Measurements from ENCODE around the gene OPCML. TPM values are rescaled to one million over a fixed set of nuclear protein-coding genes. Genes with fewer than 3 reads are reported as not detected.

OPCML gene
- total RNA-seq, 1 experiment from 2014 or later, result 0.13 TPM

GRCh38 chr11:133306019-133306418 lies 226.3 kb downstream of the OPCML start:
- DNase-seq (ENCODE audit: low spot score), result no peak
- no peak overlapping the region for H3K4me3 ChIP-seq (ENCODE audit: low read depth, low read length, poor library complexity, severe bottlenecking)
- CTCF ChIA-PET, result no interaction called here
- no peak overlapping the region for H3K27ac ChIP-seq (ENCODE audit: low read depth, low read length, poor library complexity, severe bottlenecking)
- H3K36me3 ChIP-seq (ENCODE audit: insufficient read depth, low read length, poor library complexity, severe bottlenecking), result no peaks in the 10 kb centered on the region
- no peaks in the 10 kb centered on the region for H3K27me3 ChIP-seq (replicated peaks; ENCODE audit: insufficient read depth, low read depth, low read length, poor library complexity)
- BruUV-seq (replicated peaks), result no TSS peak
- intact Hi-C loops (cut with micrococcal nuclease; ENCODE audit: unreplicated experiment), result no loop called here
- H3K4me1 ChIP-seq (ENCODE audit: insufficient read depth, low read length, poor library complexity, severe bottlenecking), result no peaks in the 10 kb centered on the region
- TF ChIP-seq CTCF (conservative IDR thresholded peaks at IDR 0.05; ENCODE audit: low read depth, low read length) (no peak), EZH2 (IDR thresholded peaks at IDR 0.05; ENCODE audit: borderline replicate concordance, low read depth, low read length, poor library complexity, severe bottlenecking) (no peak)
- H3K9me3 ChIP-seq (ENCODE audit: low read depth, low read length, poor library complexity, severe bottlenecking), result peaks cover 19% of the 10 kb centered on the region
- POLR2A ChIA-PET (ENCODE audit: low non-redundant PET), result no interaction called here

- Histone ChIP-seq H3K27ac (ENCODE audit: low read depth, low read length, poor library complexity, severe bottlenecking) (no peak overlapping the region), H3K4me3 (ENCODE audit: low read depth, low read length, poor library complexity, severe bottlenecking) (no peak overlapping the region), H3K9me3 (ENCODE audit: low read depth, low read length, poor library complexity, severe bottlenecking) (peaks cover 25% of the 10 kb centered on the region), H3K36me3 (ENCODE audit: insufficient read depth, low read length, poor library complexity, severe bottlenecking) (no peaks in the 10 kb centered on the region), H3K4me1 (ENCODE audit: insufficient read depth, low read length, poor library complexity, severe bottlenecking) (no peaks in the 10 kb centered on the region), H3K27me3 (replicated peaks; ENCODE audit: insufficient read depth, low read depth, low read length, poor library complexity) (no peaks in the 10 kb centered on the region)
- intact Hi-C loops (cut with micrococcal nuclease; ENCODE audit: unreplicated experiment), result no loop called here
- DNase-seq (ENCODE audit: low spot score), result no peak
- no TSS peak for BruUV-seq (replicated peaks)
- TF ChIP-seq EZH2 (IDR thresholded peaks at IDR 0.05; ENCODE audit: borderline replicate concordance, low read depth, low read length, poor library complexity, severe bottlenecking) (no peak), CTCF (conservative IDR thresholded peaks at IDR 0.05; ENCODE audit: low read depth, low read length) (no peak)
- ChIA-PET CTCF (no interaction called here), POLR2A (ENCODE audit: low non-redundant PET) (no interaction called here)
Measured at GRCh38 chr11:133305208-133305956, 226.9 kb downstream of the OPCML start.

GRCh38 chr11:133303262-133303661 lies 229.0 kb downstream of the OPCML start:
- DNase-seq (ENCODE audit: low spot score), result no peak
- Histone ChIP-seq H3K36me3 (ENCODE audit: insufficient read depth, low read length, poor library complexity, severe bottlenecking) (no peaks in the 10 kb centered on the region), H3K9me3 (ENCODE audit: low read depth, low read length, poor library complexity, severe bottlenecking) (peaks cover 30% of the 10 kb centered on the region), H3K4me1 (ENCODE audit: insufficient read depth, low read length, poor library complexity, severe bottlenecking) (no peaks in the 10 kb centered on the region), H3K4me3 (ENCODE audit: low read depth, low read length, poor library complexity, severe bottlenecking) (no peak overlapping the region), H3K27me3 (replicated peaks; ENCODE audit: insufficient read depth, low read depth, low read length, poor library complexity) (no peaks in the 10 kb centered on the region), H3K27ac (ENCODE audit: low read depth, low read length, poor library complexity, severe bottlenecking) (no peak overlapping the region)
- intact Hi-C loops (cut with micrococcal nuclease; ENCODE audit: unreplicated experiment), result no loop called here
- POLR2A ChIA-PET (ENCODE audit: low non-redundant PET), result no interaction called here
- CTCF ChIA-PET, result no interaction called here
- no peak for TF ChIP-seq CTCF (conservative IDR thresholded peaks at IDR 0.05; ENCODE audit: low read depth, low read length)
- TF ChIP-seq EZH2 (IDR thresholded peaks at IDR 0.05; ENCODE audit: borderline replicate concordance, low read depth, low read length, poor library complexity, severe bottlenecking), result no peak
- BruUV-seq (replicated peaks), result no TSS peak

Data from A673 (cell line).